ENCODE measurements around the gene ACTN4.

Gene ACTN4

DNA sequence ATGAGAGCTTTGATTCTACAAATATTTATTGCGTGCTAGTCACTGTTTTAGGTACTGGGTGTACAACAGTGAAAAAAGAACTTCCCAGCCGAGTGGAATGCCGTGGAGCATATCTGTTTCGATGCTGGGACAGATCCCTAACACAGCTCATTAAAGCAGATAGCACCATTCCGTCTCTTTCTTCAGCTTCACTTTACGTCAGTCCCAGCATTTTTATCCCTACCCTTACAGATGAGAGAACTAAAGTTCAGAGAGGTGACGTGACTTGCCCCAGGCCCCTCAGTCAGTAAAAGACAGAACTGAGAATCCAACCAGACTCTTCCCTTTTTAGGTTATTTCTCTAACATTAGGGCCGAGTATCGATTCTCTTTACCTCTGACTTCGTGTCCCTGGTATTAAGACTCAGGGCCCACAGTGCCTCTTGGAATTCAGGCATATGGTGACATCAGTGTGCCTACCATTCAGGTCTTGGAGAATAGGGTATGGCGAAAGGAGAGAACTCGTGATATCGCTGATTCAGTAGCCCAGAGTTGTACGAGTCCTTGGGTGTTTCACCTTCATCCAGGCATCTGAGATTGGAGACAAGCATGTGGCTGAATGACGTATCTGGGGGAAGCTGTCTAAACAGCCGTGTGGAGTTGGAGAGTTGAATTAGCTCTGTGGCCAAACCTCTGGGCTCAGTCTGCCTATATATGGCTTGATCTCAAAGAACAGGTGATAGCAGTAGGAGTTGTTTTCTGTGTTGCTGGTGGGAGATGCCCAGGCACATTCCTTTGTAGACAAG is 27.1 kb downstream of the ACTN4 start:
- no peak for TF ChIP-seq EZH2phosphoT487 (IDR thresholded peaks at IDR 0.05; ENCODE audit: borderline replicate concordance)
- TF ChIP-seq, protein P1, sequence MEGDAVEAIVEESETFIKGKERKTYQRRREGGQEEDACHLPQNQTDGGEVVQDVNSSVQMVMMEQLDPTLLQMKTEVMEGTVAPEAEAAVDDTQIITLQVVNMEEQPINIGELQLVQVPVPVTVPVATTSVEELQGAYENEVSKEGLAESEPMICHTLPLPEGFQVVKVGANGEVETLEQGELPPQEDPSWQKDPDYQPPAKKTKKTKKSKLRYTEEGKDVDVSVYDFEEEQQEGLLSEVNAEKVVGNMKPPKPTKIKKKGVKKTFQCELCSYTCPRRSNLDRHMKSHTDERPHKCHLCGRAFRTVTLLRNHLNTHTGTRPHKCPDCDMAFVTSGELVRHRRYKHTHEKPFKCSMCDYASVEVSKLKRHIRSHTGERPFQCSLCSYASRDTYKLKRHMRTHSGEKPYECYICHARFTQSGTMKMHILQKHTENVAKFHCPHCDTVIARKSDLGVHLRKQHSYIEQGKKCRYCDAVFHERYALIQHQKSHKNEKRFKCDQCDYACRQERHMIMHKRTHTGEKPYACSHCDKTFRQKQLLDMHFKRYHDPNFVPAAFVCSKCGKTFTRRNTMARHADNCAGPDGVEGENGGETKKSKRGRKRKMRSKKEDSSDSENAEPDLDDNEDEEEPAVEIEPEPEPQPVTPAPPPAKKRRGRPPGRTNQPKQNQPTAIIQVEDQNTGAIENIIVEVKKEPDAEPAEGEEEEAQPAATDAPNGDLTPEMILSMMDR (conservative IDR thresholded peaks at IDR 0.05; ENCODE audit: low read length), result no peak
- no peaks in the 10 kb centered on the region for H3K27me3 ChIP-seq (ENCODE audit: insufficient read depth, low read length, poor library complexity, severe bottlenecking)
- H3K9me3 ChIP-seq (ENCODE audit: insufficient read depth, low read depth, low read length), result no peaks in the 10 kb centered on the region
- peaks cover 67% of the 10 kb centered on the region for H3K4me1 ChIP-seq (ENCODE audit: insufficient read depth, low read length, poor library complexity, severe bottlenecking)
- no peak overlapping the region for H3K4me3 ChIP-seq (ENCODE audit: low read length, poor library complexity, severe bottlenecking)
- H3K79me2 ChIP-seq (ENCODE audit: insufficient read depth, low read length), result peaks cover 96% of the 10 kb centered on the region
- no peaks in the 10 kb centered on the region for H3K9me2 ChIP-seq (replicated peaks; ENCODE audit: low read depth, low read length)
- H3F3A ChIP-seq (ENCODE audit: low read depth), result peaks cover 5% of the 10 kb centered on the region; the same call in 1 of the 2 replicates
- H3K9ac ChIP-seq (ENCODE audit: low read depth, low read length, poor library complexity, severe bottlenecking), result peak overlapping the region; percentile 57
- peak overlapping the region; percentile 43 for H3K4me2 ChIP-seq (ENCODE audit: low read depth, low read length, poor library complexity, severe bottlenecking)
- H2AFZ ChIP-seq (ENCODE audit: low read length), result no peak overlapping the region
- H3K36me3 ChIP-seq (ENCODE audit: insufficient read depth, low read length), result peaks cover 21% of the 10 kb centered on the region; the same call in 1 of the 2 replicates
- peaks cover 30% of the 10 kb centered on the region for H4K20me1 ChIP-seq (ENCODE audit: insufficient read depth, low read length, poor library complexity, severe bottlenecking)

DNA sequence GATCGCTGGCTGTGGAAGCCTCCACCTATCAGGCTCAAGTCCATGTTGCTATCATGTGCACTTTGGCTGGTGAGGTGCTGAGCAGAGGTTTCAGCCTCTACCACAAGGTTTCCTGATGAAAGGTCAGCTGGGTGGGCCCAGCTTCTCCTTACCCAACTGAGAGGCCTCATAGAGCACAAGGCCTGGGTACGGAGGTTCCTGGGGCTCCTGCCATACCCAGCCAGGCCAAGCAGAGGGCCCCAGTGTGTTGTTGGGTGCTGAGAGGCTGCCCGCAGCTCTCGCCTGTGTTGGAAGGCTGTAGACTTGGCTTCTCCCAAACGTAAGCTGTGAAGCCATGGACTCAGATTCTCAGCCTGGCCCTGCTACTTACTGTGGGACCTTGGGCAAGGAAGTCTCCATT is 28.2 kb downstream of the ACTN4 start:
- H3F3A ChIP-seq (ENCODE audit: low read depth), result peaks cover 5% of the 10 kb centered on the region; the same call in 1 of the 2 replicates
- peaks cover 96% of the 10 kb centered on the region for H3K79me2 ChIP-seq (ENCODE audit: insufficient read depth, low read length)
- no peak overlapping the region for H3K4me3 ChIP-seq (ENCODE audit: low read length, poor library complexity, severe bottlenecking)
- H4K20me1 ChIP-seq (ENCODE audit: insufficient read depth, low read length, poor library complexity, severe bottlenecking), result peaks cover 38% of the 10 kb centered on the region
- no peak overlapping the region for H2AFZ ChIP-seq (ENCODE audit: low read length)
- H3K27me3 ChIP-seq (ENCODE audit: insufficient read depth, low read length, poor library complexity, severe bottlenecking), result no peaks in the 10 kb centered on the region
- H3K9me2 ChIP-seq (replicated peaks; ENCODE audit: low read depth, low read length), result no peaks in the 10 kb centered on the region
- H3K4me2 ChIP-seq (ENCODE audit: low read depth, low read length, poor library complexity, severe bottlenecking), result peak overlapping the region; percentile 43
- H3K4me1 ChIP-seq (ENCODE audit: insufficient read depth, low read length, poor library complexity, severe bottlenecking), result peaks cover 66% of the 10 kb centered on the region
- peaks cover 21% of the 10 kb centered on the region; the same call in 1 of the 2 replicates for H3K36me3 ChIP-seq (ENCODE audit: insufficient read depth, low read length)
- H3K9me3 ChIP-seq (ENCODE audit: insufficient read depth, low read depth, low read length), result no peaks in the 10 kb centered on the region
- no peak for TF ChIP-seq EZH2phosphoT487 (IDR thresholded peaks at IDR 0.05; ENCODE audit: borderline replicate concordance)
- TF ChIP-seq, protein P1 (conservative IDR thresholded peaks at IDR 0.05; ENCODE audit: low read length), result peak; percentile 57
- H3K9ac ChIP-seq (ENCODE audit: low read depth, low read length, poor library complexity, severe bottlenecking), result peak overlapping the region; percentile 57

DNA sequence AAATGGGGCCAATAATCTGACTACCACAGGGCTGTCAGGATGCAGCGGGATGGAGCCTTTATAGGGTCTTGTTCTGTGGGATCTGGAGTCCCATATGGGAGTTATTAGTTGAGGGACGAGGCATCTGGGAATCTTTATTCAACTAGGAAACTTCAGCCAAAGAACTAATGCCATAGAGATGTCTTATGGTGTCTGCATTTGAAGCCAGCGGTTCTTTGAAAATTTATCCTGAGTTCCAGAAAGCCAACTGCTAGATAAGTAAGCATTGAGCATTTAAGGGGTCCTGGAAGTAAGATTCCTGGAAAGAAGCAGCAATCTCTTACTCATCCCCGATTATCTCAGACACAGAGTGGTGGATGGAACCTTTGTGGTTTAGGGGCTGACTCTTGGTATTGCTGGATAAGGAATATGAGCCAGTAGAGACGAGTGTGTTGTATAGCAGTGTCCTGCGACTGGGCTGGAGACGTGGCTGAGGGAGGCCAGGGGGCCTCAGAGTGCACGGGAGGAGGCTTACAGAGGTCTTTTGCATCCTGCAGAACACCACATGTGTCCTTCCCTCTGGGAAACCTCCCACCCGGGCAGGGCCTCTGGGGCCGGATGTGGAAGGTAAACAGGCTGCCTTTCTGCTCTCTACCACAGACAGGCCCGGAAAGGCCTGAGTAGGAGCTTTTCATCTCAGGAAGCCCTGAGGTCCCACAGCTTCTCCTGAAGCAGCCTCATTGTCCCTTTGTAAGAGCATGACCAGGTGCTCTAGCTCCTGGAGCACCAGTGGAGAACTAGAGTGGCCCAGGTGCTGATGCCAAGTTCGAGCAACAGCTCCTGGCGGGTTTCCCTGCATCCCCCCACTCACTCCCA is 28.8 kb downstream of the ACTN4 start:
- no peaks in the 10 kb centered on the region for H3K9me2 ChIP-seq (replicated peaks; ENCODE audit: low read depth, low read length)
- TF ChIP-seq, protein P1 (conservative IDR thresholded peaks at IDR 0.05; ENCODE audit: low read length), result no peak
- no peak for TF ChIP-seq EZH2phosphoT487 (IDR thresholded peaks at IDR 0.05; ENCODE audit: borderline replicate concordance)
- H3K9ac ChIP-seq (ENCODE audit: low read depth, low read length, poor library complexity, severe bottlenecking), result peak overlapping the region; percentile 57
- H3K4me3 ChIP-seq (ENCODE audit: low read length, poor library complexity, severe bottlenecking), result no peak overlapping the region
- H4K20me1 ChIP-seq (ENCODE audit: insufficient read depth, low read length, poor library complexity, severe bottlenecking), result peaks cover 39% of the 10 kb centered on the region
- H3K36me3 ChIP-seq (ENCODE audit: insufficient read depth, low read length), result peaks cover 21% of the 10 kb centered on the region; the same call in 1 of the 2 replicates
- no peaks in the 10 kb centered on the region for H3K9me3 ChIP-seq (ENCODE audit: insufficient read depth, low read depth, low read length)
- H2AFZ ChIP-seq (ENCODE audit: low read length), result no peak overlapping the region
- peak overlapping the region; percentile 43 for H3K4me2 ChIP-seq (ENCODE audit: low read depth, low read length, poor library complexity, severe bottlenecking)
- H3F3A ChIP-seq (ENCODE audit: low read depth), result peaks cover 1% of the 10 kb centered on the region; the same call in 1 of the 2 replicates
- H3K27me3 ChIP-seq (ENCODE audit: insufficient read depth, low read length, poor library complexity, severe bottlenecking), result no peaks in the 10 kb centered on the region
- peaks cover 96% of the 10 kb centered on the region for H3K79me2 ChIP-seq (ENCODE audit: insufficient read depth, low read length)
- H3K4me1 ChIP-seq (ENCODE audit: insufficient read depth, low read length, poor library complexity, severe bottlenecking), result peaks cover 66% of the 10 kb centered on the region
